Mesenchymal stem cell (in vitro differentiated cells and primary cell): ENCODE measurements around the gene QSOX2.

Experiments used
- DNase-seq: peaks from one replicate; pipeline ENCODE4 v3.0.0-alpha.2; 2013
- H2AFZ ChIP-seq: one replicate; pipeline ENCODE4 v1.6.1; 2013; ENCODE audit warnings: low read depth, mild to moderate bottlenecking, control low read depth, inconsistent platforms, low read length, moderate library complexity
- H2AK5ac ChIP-seq: 2 replicates; pipeline ENCODE4 v1.6.1; 2013; ENCODE audit warnings: low read length, moderate library complexity, mild to moderate bottlenecking, inconsistent platforms; ENCODE audit not compliant: severe bottlenecking
- H2BK120ac ChIP-seq: one replicate; pipeline ENCODE4 v1.6.1; 2013; ENCODE audit warnings: low read depth, mild to moderate bottlenecking, inconsistent platforms, low read length, moderate library complexity
- H2BK12ac ChIP-seq, 2 experiments: one replicate each; pipeline ENCODE4 v1.6.1; 2013; ENCODE audit warnings: inconsistent platforms in 2 of 2, low read length in 2 of 2, mild to moderate bottlenecking in 2 of 2, moderate library complexity in 2 of 2, control low read depth in 1 of 2
- H2BK15ac ChIP-seq: one replicate; pipeline ENCODE4 v1.6.1; 2013; ENCODE audit warnings: mild to moderate bottlenecking, low read depth, inconsistent platforms; ENCODE audit not compliant: poor library complexity, severe bottlenecking
- H2BK5ac ChIP-seq: 2 replicates; pipeline ENCODE4 v1.6.1; 2013; ENCODE audit warnings: low read depth, mild to moderate bottlenecking, low read length, control low read depth, inconsistent platforms; ENCODE audit not compliant: poor library complexity, severe bottlenecking
- H3K14ac ChIP-seq, 2 experiments: one replicate each; pipeline ENCODE4 v1.6.1; 2013; ENCODE audit warnings: inconsistent platforms in 2 of 2, low read length in 2 of 2, control low read depth in 1 of 2, mild to moderate bottlenecking in 1 of 2, moderate library complexity in 1 of 2
- H3K18ac ChIP-seq, 2 experiments: one replicate each; pipeline ENCODE4 v1.6.1; 2013; ENCODE audit warnings: inconsistent platforms in 2 of 2, low read length in 2 of 2, control low read depth in 1 of 2, low read depth in 1 of 2, mild to moderate bottlenecking in 1 of 2
- H3K23ac ChIP-seq, 2 experiments: one replicate each; pipeline ENCODE4 v1.6.1; 2013; ENCODE audit warnings: inconsistent platforms in 2 of 2, low read length in 2 of 2, mild to moderate bottlenecking in 2 of 2, moderate library complexity in 2 of 2, control low read depth in 1 of 2
- H3K27ac ChIP-seq: 2 replicates; pipeline ENCODE4 v1.5.1; 2013; ENCODE audit warnings: mild to moderate bottlenecking, moderate library complexity, low read length, control low read depth, inconsistent platforms; ENCODE audit not compliant: poor library complexity, severe bottlenecking
- H3K27me3 ChIP-seq, 2 experiments: 2 replicates each; pipeline versions ENCODE4 v1.6.1 to v1.7.0; 2013; ENCODE audit warnings: low read length in 2 of 2, mild to moderate bottlenecking in 2 of 2, moderate library complexity in 2 of 2, control low read depth in 1 of 2, inconsistent platforms in 1 of 2; ENCODE audit not compliant: control insufficient read depth in 1 of 2, insufficient read depth in 1 of 2
- H3K36me3 ChIP-seq, 2 experiments: 2 replicates each; pipeline versions ENCODE4 v1.6.1 to v1.7.0; 2013; ENCODE audit warnings: low read length in 2 of 2, control low read depth in 1 of 2, inconsistent platforms in 1 of 2, low read depth in 1 of 2, mild to moderate bottlenecking in 1 of 2; ENCODE audit not compliant: insufficient read depth in 2 of 2, control insufficient read depth in 1 of 2
- H3K4ac ChIP-seq, 2 experiments: one replicate each; pipeline ENCODE4 v1.6.1; 2013; ENCODE audit warnings: inconsistent platforms in 2 of 2, low read length in 2 of 2, mild to moderate bottlenecking in 2 of 2, moderate library complexity in 2 of 2, control low read depth in 1 of 2, low read depth in 1 of 2
- H3K4me1 ChIP-seq: 2 replicates; pipeline ENCODE4 v1.6.1; 2013; ENCODE audit warnings: low read depth, low read length, control low read depth; ENCODE audit not compliant: control insufficient read depth, insufficient read depth
- H3K4me2 ChIP-seq: 2 replicates; pipeline ENCODE4 v1.6.1; 2013; ENCODE audit warnings: low read length, mild to moderate bottlenecking, inconsistent platforms; ENCODE audit not compliant: poor library complexity, severe bottlenecking
- H3K4me3 ChIP-seq, 2 experiments: 2 replicates each; pipeline versions ENCODE4 v1.5.1 to v1.7.0; 2013; ENCODE audit warnings: low read length in 2 of 2, mild to moderate bottlenecking in 2 of 2, control low read depth in 1 of 2, low read depth in 1 of 2; ENCODE audit not compliant: insufficient read depth in 1 of 2
- H3K79me1 ChIP-seq: replicated peaks from 2 replicates; pipeline ENCODE4 v1.6.1; 2013; ENCODE audit warnings: mild to moderate bottlenecking, control low read depth, low read length, inconsistent platforms; ENCODE audit not compliant: poor library complexity, severe bottlenecking
- H3K9ac ChIP-seq: 2 replicates; pipeline ENCODE4 v1.7.0; 2013; ENCODE audit warnings: mild to moderate bottlenecking, low read length, moderate library complexity
- H3K9me3 ChIP-seq: 2 replicates; pipeline ENCODE4 v1.7.0; 2013; ENCODE audit warnings: mild to moderate bottlenecking, low read length; ENCODE audit not compliant: control insufficient read depth
- H4K8ac ChIP-seq: one replicate; pipeline ENCODE4 v1.6.1; 2013; ENCODE audit warnings: inconsistent platforms, mild to moderate bottlenecking, low read length, moderate library complexity
- H4K91ac ChIP-seq: one replicate; pipeline ENCODE4 v1.6.1; 2013; ENCODE audit warnings: mild to moderate bottlenecking, low read length, inconsistent platforms
- WGBS: methylation state at CpG from one replicate; pipeline ENCODE4 v1.1.7; 2013; ENCODE audit warnings: mixed read lengths; 5-methylcytosine and 5-hydroxymethylcytosine counted together

QSOX2 gene

GRCh38 chr9:136209232-136209631, 36.4 kb downstream of the QSOX2 start:
- no peak overlapping the region for H2AK5ac ChIP-seq
- H2AFZ ChIP-seq = no peak overlapping the region
- no peak overlapping the region for H3K4me3 ChIP-seq
- H3K36me3 ChIP-seq = peaks cover 19 to 62% of the 10 kb centered on the region in 2 experiments
- peaks cover 8 to 9% of the 10 kb centered on the region in 2 experiments for H3K27me3 ChIP-seq
- H2BK12ac ChIP-seq = no peak overlapping the region
- no peak overlapping the region for H3K18ac ChIP-seq
- peaks cover 7% of the 10 kb centered on the region for H3K4me1 ChIP-seq
- no peak for DNase-seq
- 96% methylated on average over 14 of the region's 17 CpGs for WGBS
- H2BK120ac ChIP-seq = no peak overlapping the region
- no peak overlapping the region for H3K14ac ChIP-seq
- peaks cover 2% of the 10 kb centered on the region for H3K79me1 ChIP-seq
- H3K9me3 ChIP-seq = peaks cover 6% of the 10 kb centered on the region
- H3K4me2 ChIP-seq = no peak overlapping the region
- no peak overlapping the region for H3K27ac ChIP-seq
- no peak overlapping the region for H2BK5ac ChIP-seq
- H3K9ac ChIP-seq = no peak overlapping the region
- H4K91ac ChIP-seq = no peak overlapping the region
- H2BK15ac ChIP-seq = no peak overlapping the region
- no peak overlapping the region for H3K4ac ChIP-seq
- no peak overlapping the region for H4K8ac ChIP-seq
- H3K23ac ChIP-seq = no peak overlapping the region

- Histone ChIP-seq H3K79me1 (peaks cover 2% of the 10 kb centered on the region), H3K4me2 (no peak overlapping the region), H2BK120ac (no peak overlapping the region), H2BK5ac (no peak overlapping the region), H4K8ac (no peak overlapping the region), H2BK15ac (no peak overlapping the region), H3K18ac (no peak overlapping the region), H3K36me3 (peaks cover 13 to 59% of the 10 kb centered on the region in 2 experiments), H3K27ac (no peak overlapping the region), H3K14ac (no peak overlapping the region), H3K27me3 (peaks cover 14 to 15% of the 10 kb centered on the region in 2 experiments), H3K4me3 (no peak overlapping the region), H3K4me1 (peaks cover 7% of the 10 kb centered on the region), H2AK5ac (no peak overlapping the region), H4K91ac (no peak overlapping the region), H3K9ac (no peak overlapping the region), H2AFZ (no peak overlapping the region), H3K4ac (no peak overlapping the region), H3K23ac (no peak overlapping the region), H2BK12ac (no peak overlapping the region), H3K9me3 (peaks cover 2% of the 10 kb centered on the region)
- 97% methylated on average over 17 of the region's 17 CpGs for WGBS
- no peak for DNase-seq
These were observed 36.9 kb downstream of the QSOX2 start for GRCh38 chr9:136208675-136209074.

- peaks cover 10% of the 10 kb centered on the region for H3K4me1 ChIP-seq
These were observed 38.0 kb downstream of the QSOX2 start for GRCh38 chr9:136207616-136208015.

GRCh38 chr9:136206602-136207275, 38.9 kb downstream of the QSOX2 start:
- Histone ChIP-seq H3K79me1 (peaks cover 2% of the 10 kb centered on the region), H4K91ac (no peak overlapping the region), H3K36me3 (peaks cover 3 to 44% of the 10 kb centered on the region in 2 experiments), H3K27ac (no peak overlapping the region), H2AK5ac (no peak overlapping the region), H2BK12ac (no peak overlapping the region), H3K14ac (no peak overlapping the region), H3K4me1 (peaks cover 12% of the 10 kb centered on the region), H3K4me2 (no peak overlapping the region), H3K4me3 (no peak overlapping the region), H3K9me3 (no peaks in the 10 kb centered on the region), H2BK5ac (no peak overlapping the region), H2AFZ (no peak overlapping the region), H2BK15ac (no peak overlapping the region), H3K23ac (no peak overlapping the region), H2BK120ac (no peak overlapping the region), H3K9ac (no peak overlapping the region), H3K4ac (no peak overlapping the region), H4K8ac (no peak overlapping the region), H3K27me3 (peaks cover 27 to 30% of the 10 kb centered on the region in 2 experiments), H3K18ac (no peak overlapping the region)
- WGBS = 59% methylated on average over 16 of the region's 16 CpGs
- DNase-seq = no peak

More at GRCh38 chr9:136207616-136208015, 38.0 kb downstream of the QSOX2 start:
- DNase-seq = no peak
- H3K23ac ChIP-seq = no peak overlapping the region
- H2BK12ac ChIP-seq = no peak overlapping the region
- no peak overlapping the region for H3K27ac ChIP-seq
- H3K79me1 ChIP-seq = peaks cover 2% of the 10 kb centered on the region
- H3K36me3 ChIP-seq = peaks cover 7 to 51% of the 10 kb centered on the region in 2 experiments
- no peak overlapping the region for H2BK15ac ChIP-seq
- H3K4me3 ChIP-seq = no peak overlapping the region
- no peak overlapping the region for H2AK5ac ChIP-seq
- H3K9ac ChIP-seq = no peak overlapping the region
- no peak overlapping the region for H3K14ac ChIP-seq
- H2BK5ac ChIP-seq = no peak overlapping the region
- no peak overlapping the region for H3K18ac ChIP-seq
- no peaks in the 10 kb centered on the region for H3K9me3 ChIP-seq
- H3K4me2 ChIP-seq = no peak overlapping the region
- no peak overlapping the region for H2BK120ac ChIP-seq
- 88% methylated on average over 9 of the region's 9 CpGs for WGBS
- no peak overlapping the region for H3K4ac ChIP-seq
- H2AFZ ChIP-seq = no peak overlapping the region
- H3K27me3 ChIP-seq = peaks cover 20 to 24% of the 10 kb centered on the region in 2 experiments
- H4K91ac ChIP-seq = no peak overlapping the region
- H4K8ac ChIP-seq = no peak overlapping the region
